ENCODE data around the gene CD300A. TPM values are rescaled to one million over a fixed set of nuclear protein-coding genes. Genes with fewer than 3 reads are reported as not detected.

Gene CD300A
- total RNA-seq, 2 experiments from 2014 or later: 69.5 to 74.2 TPM

DNA sequence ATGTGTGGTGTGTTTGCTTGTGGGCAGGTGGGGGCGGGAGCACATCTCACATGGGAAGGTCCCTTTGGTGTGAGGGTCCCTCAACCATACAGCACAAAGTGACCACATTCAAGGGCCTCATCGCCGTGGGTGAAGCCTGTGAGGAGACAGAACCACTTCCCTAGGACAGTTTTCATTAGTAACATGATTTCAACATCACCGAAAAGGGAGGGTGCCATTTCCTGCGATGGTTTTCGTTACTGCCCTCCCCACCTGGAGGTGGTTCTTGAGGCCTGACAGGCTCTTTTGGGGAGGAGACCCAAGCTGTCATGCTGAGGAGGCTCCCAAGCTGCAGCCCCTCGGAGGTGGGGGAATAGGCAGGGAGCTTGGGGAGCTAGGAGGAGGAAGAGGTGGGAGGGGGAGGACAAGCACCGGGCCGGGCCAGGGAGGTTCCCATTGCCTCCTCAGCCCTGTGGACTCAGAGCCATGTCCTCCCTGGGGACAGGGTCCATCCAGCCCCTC, 55.3 kb downstream of the CD300A start:
- H3K27ac Mint-ChIP-seq: no peak overlapping the region
- ChIA-PET POLR2A (no interaction called here), CTCF (no interaction called here)
- H3K4me1 Mint-ChIP-seq: peaks cover 12% of the 10 kb centered on the region
- H3K27me3 Mint-ChIP-seq: peaks cover 19% of the 10 kb centered on the region
- H3K4me3 Mint-ChIP-seq: no peak overlapping the region
- H3K36me3 Mint-ChIP-seq (ENCODE audit: low read depth): no peaks in the 10 kb centered on the region
- DNase-seq: no peak
- no peaks in the 10 kb centered on the region for H3K9me3 Mint-ChIP-seq

- H3K9me3 Mint-ChIP-seq: no peaks in the 10 kb centered on the region
- no peak for DNase-seq
- H3K27ac Mint-ChIP-seq: no peak overlapping the region
- POLR2A ChIA-PET: no interaction called here
- H3K36me3 Mint-ChIP-seq (ENCODE audit: low read depth): no peaks in the 10 kb centered on the region
- peaks cover 27% of the 10 kb centered on the region for H3K27me3 Mint-ChIP-seq
- H3K4me3 Mint-ChIP-seq: no peak overlapping the region
- peaks cover 12% of the 10 kb centered on the region for H3K4me1 Mint-ChIP-seq
- CTCF ChIA-PET: no interaction called here
These were observed 56.1 kb downstream of the CD300A start for GRCh38 chr17:74522381-74523105.

DNA sequence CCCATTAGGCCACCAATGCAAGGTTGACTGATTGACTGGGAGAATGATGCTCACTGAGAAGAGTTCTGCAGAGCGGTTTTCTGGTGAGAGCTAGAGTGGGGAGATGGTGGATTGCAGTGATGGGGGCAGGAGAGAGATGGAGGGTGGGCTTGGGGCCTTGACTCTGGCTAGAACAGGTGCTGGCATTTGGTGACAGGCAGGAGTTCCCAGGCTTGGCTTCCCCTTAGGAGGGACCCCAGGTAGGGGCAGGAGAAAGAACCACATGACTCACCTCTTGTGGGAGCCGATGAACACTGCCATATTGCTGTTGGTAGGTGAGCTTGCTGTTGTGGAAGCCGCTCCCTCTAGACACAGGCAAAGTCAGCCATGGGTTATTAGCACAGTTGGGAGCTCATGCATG, 56.9 kb downstream of the CD300A start:
- Mint-ChIP-seq H3K9me3 (no peaks in the 10 kb centered on the region), H3K27ac (no peak overlapping the region), H3K4me3 (no peak overlapping the region), H3K36me3 (ENCODE audit: low read depth) (no peaks in the 10 kb centered on the region), H3K27me3 (peaks cover 32% of the 10 kb centered on the region), H3K4me1 (peaks cover 12% of the 10 kb centered on the region)
- DNase-seq: no peak
- ChIA-PET CTCF (no interaction called here), POLR2A (no interaction called here)

DNA sequence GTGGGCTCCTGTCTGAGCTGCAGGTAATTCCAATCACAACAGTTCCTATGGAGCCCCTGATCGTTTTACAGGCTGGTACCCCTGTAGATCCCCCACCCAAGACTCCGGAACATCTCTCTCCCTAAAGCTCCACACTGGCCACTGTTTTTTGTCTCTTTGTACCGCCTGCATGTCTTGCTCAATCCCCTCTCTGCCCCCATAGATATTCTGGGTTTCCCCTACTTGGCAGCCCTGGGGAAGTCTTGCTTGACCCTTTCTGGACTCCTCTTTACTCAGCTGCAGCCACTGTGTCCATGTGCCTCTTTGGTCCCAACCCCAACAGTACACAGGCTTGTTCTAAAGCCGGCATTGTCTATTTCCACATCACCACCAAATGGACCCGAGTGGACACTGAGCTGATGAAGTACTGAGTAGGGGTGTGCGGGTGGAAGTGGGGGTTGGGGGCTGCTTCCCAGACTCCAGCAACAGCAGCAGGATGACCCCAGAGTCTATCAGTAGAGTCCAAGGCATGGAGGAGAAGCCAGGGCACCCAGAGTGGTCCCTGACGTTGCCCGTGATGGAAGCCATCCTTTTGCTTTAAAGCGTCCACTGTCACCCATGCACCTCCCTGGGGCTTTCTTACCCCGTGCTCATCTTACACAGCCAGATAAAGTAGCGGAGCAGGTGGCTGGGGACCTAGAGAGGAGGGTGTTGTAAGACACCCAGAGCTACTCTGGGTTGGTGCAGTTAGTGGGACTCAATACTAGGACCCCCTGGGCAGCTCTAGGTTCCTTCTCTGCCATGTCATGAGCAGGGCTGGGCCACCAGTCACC, 58.4 kb downstream of the CD300A start:
- Mint-ChIP-seq H3K4me3 (no peak overlapping the region), H3K9me3 (no peaks in the 10 kb centered on the region), H3K27me3 (peaks cover 36% of the 10 kb centered on the region), H3K27ac (no peak overlapping the region), H3K4me1 (peaks cover 12% of the 10 kb centered on the region), H3K36me3 (ENCODE audit: low read depth) (no peaks in the 10 kb centered on the region)
- DNase-seq: peak; percentile 2
- CTCF ChIA-PET: interaction anchor here (1.0 kb wide), 1 partner anchor 66 kb away, joined by 3 read pairs; no protein-coding TSS in a partner anchor
- POLR2A ChIA-PET: no interaction called here

DNA sequence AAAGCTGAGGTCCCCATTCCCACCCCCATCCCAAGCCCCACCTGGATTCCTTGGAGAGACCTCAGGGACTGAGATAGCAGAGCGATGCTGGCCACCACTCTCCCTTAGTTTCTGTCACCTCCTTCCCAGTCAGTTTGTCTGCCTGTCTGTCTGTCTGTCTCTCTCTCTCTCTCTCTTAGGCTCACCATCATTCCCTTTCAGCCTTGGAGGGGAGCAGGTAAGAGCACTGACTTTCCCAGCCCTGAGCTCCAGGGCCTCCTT, 59.0 kb downstream of the CD300A start:
- Mint-ChIP-seq H3K4me1 (peaks cover 10% of the 10 kb centered on the region), H3K27me3 (peaks cover 39% of the 10 kb centered on the region), H3K36me3 (ENCODE audit: low read depth) (no peaks in the 10 kb centered on the region), H3K4me3 (no peak overlapping the region), H3K27ac (no peak overlapping the region), H3K9me3 (no peaks in the 10 kb centered on the region)
- CTCF ChIA-PET: interaction anchor here (1.0 kb wide), 1 partner anchor 67 kb away, joined by 3 read pairs; no protein-coding TSS in a partner anchor
- POLR2A ChIA-PET: no interaction called here
- no peak for DNase-seq

- Mint-ChIP-seq H3K4me1 (peaks cover 9% of the 10 kb centered on the region), H3K36me3 (ENCODE audit: low read depth) (no peaks in the 10 kb centered on the region), H3K27ac (no peak overlapping the region), H3K27me3 (peaks cover 42% of the 10 kb centered on the region), H3K9me3 (no peaks in the 10 kb centered on the region), H3K4me3 (no peak overlapping the region)
- ChIA-PET CTCF (interaction anchor here (1.0 kb wide), 2 partner anchors 67 to 146 kb away, joined by 3 to 5 read pairs; no protein-coding TSS in a partner anchor), POLR2A (no interaction called here)
- peak; percentile 3 for DNase-seq
These were observed 59.4 kb downstream of the CD300A start for GRCh38 chr17:74525781-74526288.

GRCh38 chr17:74526681-74527080, 60.2 kb downstream of the CD300A start:
- Mint-ChIP-seq H3K9me3 (no peaks in the 10 kb centered on the region), H3K4me3 (no peak overlapping the region), H3K27me3 (peaks cover 48% of the 10 kb centered on the region), H3K4me1 (peaks cover 2% of the 10 kb centered on the region), H3K27ac (no peak overlapping the region), H3K36me3 (ENCODE audit: low read depth) (no peaks in the 10 kb centered on the region)
- POLR2A ChIA-PET: no interaction called here
- peak; percentile 0 for DNase-seq
- CTCF ChIA-PET: interaction anchor here (1.0 kb wide), 1 partner anchor 147 kb away, joined by 5 read pairs; no protein-coding TSS in a partner anchor

- CTCF ChIA-PET: no interaction called here
- H3K36me3 Mint-ChIP-seq (ENCODE audit: low read depth): no peaks in the 10 kb centered on the region
These were observed 60.6 kb downstream of the CD300A start for GRCh38 chr17:74527081-74527480.

GRCh38 chr17:74527756-74528155, 61.3 kb downstream of the CD300A start:
- CTCF ChIA-PET: no interaction called here
- Mint-ChIP-seq H3K4me3 (no peak overlapping the region), H3K9me3 (no peaks in the 10 kb centered on the region), H3K36me3 (ENCODE audit: low read depth) (no peaks in the 10 kb centered on the region), H3K27me3 (peaks cover 57% of the 10 kb centered on the region), H3K4me1 (peaks cover 2% of the 10 kb centered on the region), H3K27ac (no peak overlapping the region)
- POLR2A ChIA-PET: no interaction called here
- no peak for DNase-seq

More at GRCh38 chr17:74527081-74527480, 60.6 kb downstream of the CD300A start:
- POLR2A ChIA-PET: no interaction called here
- peak; percentile 9 for DNase-seq
- H3K9me3 Mint-ChIP-seq: no peaks in the 10 kb centered on the region
- H3K27ac Mint-ChIP-seq: no peak overlapping the region
- H3K27me3 Mint-ChIP-seq: peaks cover 51% of the 10 kb centered on the region
- H3K4me3 Mint-ChIP-seq: no peak overlapping the region
- H3K4me1 Mint-ChIP-seq: no peaks in the 10 kb centered on the region

DNA sequence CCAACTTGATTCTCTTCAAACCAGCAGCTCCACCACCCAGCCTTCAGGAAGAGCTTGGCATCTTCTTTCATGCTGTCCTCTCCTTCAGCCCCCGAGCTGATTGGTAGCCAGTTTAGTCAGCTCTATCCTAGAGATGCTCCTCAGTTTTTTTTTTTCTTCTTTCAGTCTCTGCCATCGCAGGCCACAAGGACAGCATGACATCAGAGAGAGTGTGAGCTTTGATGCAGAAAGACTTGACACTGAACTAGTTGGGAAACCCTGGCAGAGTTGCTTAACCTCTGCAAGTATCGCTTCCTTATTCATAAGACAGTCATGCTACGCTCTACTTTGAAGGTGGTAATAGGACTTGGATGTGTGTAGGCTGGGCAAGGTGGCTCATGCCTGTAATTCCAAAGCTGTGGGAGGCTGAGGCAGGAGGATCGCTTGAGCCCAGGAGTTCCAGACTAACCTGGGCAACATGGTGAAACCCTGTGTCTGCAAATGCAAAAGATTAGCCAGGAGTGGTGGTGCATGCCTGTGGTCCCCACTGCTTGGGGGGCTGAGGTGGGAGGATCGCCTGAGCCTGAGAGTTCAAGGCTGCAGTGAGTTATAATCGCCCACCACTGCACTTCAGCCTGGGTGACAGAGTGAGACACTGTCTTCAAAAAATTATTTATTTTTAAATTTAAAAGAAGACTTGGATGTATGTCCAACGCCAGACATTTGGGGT, 62.2 kb downstream of the CD300A start:
- Mint-ChIP-seq H3K36me3 (ENCODE audit: low read depth) (no peaks in the 10 kb centered on the region), H3K4me1 (peaks cover 3% of the 10 kb centered on the region), H3K27me3 (peaks cover 64% of the 10 kb centered on the region), H3K9me3 (no peaks in the 10 kb centered on the region), H3K4me3 (no peak overlapping the region), H3K27ac (no peak overlapping the region)
- no peak for DNase-seq
- POLR2A ChIA-PET: interaction anchor here (1.1 kb wide), 1 partner anchor 26 kb away, joined by 3 read pairs; no protein-coding TSS in a partner anchor
- CTCF ChIA-PET: interaction anchor here (0.7 kb wide), 1 partner anchor 159 kb away, joined by 3 read pairs; no protein-coding TSS in a partner anchor

- Mint-ChIP-seq H3K9me3 (no peaks in the 10 kb centered on the region), H3K4me3 (no peak overlapping the region), H3K27ac (no peak overlapping the region), H3K27me3 (peaks cover 68% of the 10 kb centered on the region), H3K4me1 (peaks cover 3% of the 10 kb centered on the region), H3K36me3 (ENCODE audit: low read depth) (no peaks in the 10 kb centered on the region)
- DNase-seq: peak; percentile 3
- ChIA-PET POLR2A (interaction anchor here (1.1 kb wide), 1 partner anchor 27 kb away, joined by 3 read pairs; no protein-coding TSS in a partner anchor), CTCF (no interaction called here)
These were observed 62.8 kb downstream of the CD300A start for GRCh38 chr17:74529243-74529642.

DNA sequence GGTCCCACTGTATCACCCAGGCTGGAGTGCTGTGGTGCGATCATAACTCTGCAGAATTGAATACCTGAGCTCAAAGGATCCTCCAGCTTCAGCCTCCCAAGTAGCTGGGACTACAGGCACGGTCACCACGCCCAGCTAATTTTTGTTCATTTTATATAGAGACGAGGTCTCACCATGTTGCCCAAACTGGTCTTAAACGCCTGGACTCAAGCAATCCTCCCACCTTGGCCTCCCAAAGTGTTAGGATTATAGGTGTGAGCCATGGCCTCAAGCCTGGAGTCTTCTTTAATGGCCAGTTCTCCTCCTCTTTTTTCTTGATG, 64.4 kb downstream of the CD300A start:
- ChIA-PET POLR2A (interaction anchor here (1.4 kb wide), 1 partner anchor 15 kb away, joined by 3 read pairs; the partner anchor contains the start of gene CD300C), CTCF (interaction anchor here (1.0 to 2.7 kb wide), 2 partner anchors 72 to 170 kb away, joined by 3 to 7 read pairs; no protein-coding TSS in a partner anchor)
- Mint-ChIP-seq H3K27me3 (peaks cover 70% of the 10 kb centered on the region), H3K27ac (no peak overlapping the region), H3K9me3 (no peaks in the 10 kb centered on the region), H3K4me3 (no peak overlapping the region), H3K4me1 (peaks cover 3% of the 10 kb centered on the region), H3K36me3 (ENCODE audit: low read depth) (no peaks in the 10 kb centered on the region)
- peak; percentile 4 for DNase-seq

Measured in activated CD4-positive, alpha-beta memory T cell treated with anti-CD3 and anti-CD28 coated beads, Interleukin-2, amount 10 ng/mL, durations not matched to agents 7 days and 5 days (primary cell).